ENCODE results near the gene SV2C.

The SV2C gene

DNA sequence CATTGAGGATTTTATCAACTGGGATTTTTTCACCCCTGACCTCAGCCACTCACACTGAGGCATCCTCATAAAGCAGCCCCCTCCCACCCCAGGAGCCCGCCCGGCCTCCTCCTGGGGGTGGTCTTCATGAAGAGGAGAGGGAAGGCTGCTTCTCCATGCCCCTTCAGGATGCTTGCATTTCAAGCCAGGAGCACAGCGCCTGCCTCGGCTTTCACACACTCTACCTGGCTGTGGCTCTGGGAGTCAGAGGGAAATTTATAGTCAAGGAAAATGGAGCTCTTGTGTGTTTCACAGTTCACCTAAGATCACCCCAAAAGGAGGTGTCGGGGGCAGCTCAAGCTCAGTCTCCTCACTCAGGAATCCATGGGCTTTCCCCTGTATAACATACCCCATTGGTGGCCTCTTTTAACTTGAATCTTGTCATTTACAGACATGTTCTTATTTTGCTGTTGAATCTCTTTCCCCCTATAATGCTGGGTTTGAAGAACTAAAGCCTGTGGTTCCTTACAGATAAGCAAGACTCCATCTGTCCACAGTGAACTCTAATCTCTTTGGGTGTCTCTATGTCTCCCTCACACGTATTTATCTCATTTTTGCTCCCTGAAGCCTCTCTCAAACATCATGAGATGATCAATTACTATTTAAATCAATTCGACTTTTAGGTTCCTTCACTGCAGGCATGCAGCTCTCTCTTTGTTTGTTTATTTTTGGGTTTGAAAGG lies 297.3 kb downstream of the SV2C start:
- Histone ChIP-seq H3K9ac (ENCODE audit: low read length) (no peak overlapping the region), H3K36me3 (replicated peaks; ENCODE audit: insufficient read depth, low read length) (no peaks in the 10 kb centered on the region), H3K9me3 (replicated peaks; ENCODE audit: insufficient read depth, low read length) (no peaks in the 10 kb centered on the region), H3K4me2 (ENCODE audit: low read depth, low read length) (no peak overlapping the region), H3K27ac (ENCODE audit: low read length) (no peak overlapping the region), H3K4me3 (ENCODE audit: low read length) (no peak overlapping the region), H3K27me3 (replicated peaks; ENCODE audit: insufficient read depth, low read length) (no peaks in the 10 kb centered on the region), H3F3A (ENCODE audit: insufficient read depth, low read length) (no peaks in the 10 kb centered on the region), H4K20me1 (ENCODE audit: insufficient read depth, low read length) (no peaks in the 10 kb centered on the region), H3K9me2 (replicated peaks; ENCODE audit: insufficient read depth, low read length) (no peaks in the 10 kb centered on the region), H3K4me1 (ENCODE audit: low read length) (0 out of 2 replicates have a peak, but pooled peaks cover 6% of the 10 kb centered on the region), H3K79me2 (ENCODE audit: low read length) (no peaks in the 10 kb centered on the region), H2AFZ (ENCODE audit: low read length) (no peak overlapping the region)
- DNase-seq = no peak
- TF ChIP-seq, protein P1, sequence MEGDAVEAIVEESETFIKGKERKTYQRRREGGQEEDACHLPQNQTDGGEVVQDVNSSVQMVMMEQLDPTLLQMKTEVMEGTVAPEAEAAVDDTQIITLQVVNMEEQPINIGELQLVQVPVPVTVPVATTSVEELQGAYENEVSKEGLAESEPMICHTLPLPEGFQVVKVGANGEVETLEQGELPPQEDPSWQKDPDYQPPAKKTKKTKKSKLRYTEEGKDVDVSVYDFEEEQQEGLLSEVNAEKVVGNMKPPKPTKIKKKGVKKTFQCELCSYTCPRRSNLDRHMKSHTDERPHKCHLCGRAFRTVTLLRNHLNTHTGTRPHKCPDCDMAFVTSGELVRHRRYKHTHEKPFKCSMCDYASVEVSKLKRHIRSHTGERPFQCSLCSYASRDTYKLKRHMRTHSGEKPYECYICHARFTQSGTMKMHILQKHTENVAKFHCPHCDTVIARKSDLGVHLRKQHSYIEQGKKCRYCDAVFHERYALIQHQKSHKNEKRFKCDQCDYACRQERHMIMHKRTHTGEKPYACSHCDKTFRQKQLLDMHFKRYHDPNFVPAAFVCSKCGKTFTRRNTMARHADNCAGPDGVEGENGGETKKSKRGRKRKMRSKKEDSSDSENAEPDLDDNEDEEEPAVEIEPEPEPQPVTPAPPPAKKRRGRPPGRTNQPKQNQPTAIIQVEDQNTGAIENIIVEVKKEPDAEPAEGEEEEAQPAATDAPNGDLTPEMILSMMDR (IDR thresholded peaks at IDR 0.05; ENCODE audit: low read length) = no peak
- TF ChIP-seq EZH2 (optimal IDR thresholded peaks at IDR 0.05; ENCODE audit: low read depth, low read length) (no peak), EZH2phosphoT487 (IDR thresholded peaks at IDR 0.05; ENCODE audit: low read length) (no peak)

DNA sequence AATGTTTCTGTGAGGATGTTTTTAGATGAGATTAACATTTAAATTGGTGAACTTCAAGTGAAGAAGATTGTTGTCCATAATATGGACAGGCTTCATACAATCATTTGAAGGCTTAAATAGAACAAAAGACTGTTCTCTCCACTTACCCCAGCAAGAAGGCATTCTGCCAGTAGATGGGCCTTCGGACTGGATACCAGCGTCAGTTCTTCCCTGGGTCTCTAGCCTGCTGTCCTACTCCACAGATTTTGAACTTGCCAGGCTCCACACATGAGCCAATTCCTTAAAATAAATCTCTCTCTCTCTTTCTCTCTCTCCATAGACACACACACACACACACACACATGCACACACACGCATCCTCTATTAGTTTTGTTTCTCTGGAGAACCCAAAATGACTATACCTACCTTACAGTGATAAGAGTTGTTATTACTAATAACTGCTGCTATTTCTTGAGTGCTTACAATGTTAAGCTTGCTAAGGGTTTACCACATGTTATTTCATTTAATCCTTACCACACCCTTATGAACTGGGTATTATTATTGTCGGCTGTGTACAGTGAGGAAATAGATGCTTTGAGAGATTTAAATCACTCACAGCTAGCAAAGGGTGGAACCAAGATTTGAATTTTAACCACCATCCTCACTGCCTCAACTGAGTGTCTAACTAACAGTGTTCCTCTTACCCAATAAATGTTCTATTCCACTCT lies 300.1 kb downstream of the SV2C start:
- Histone ChIP-seq H3K4me3 (ENCODE audit: low read length) (no peak overlapping the region), H3K36me3 (replicated peaks; ENCODE audit: insufficient read depth, low read length) (no peaks in the 10 kb centered on the region), H3F3A (ENCODE audit: insufficient read depth, low read length) (no peaks in the 10 kb centered on the region), H3K4me1 (ENCODE audit: low read length) (0 out of 2 replicates have a peak, but pooled peaks cover 6% of the 10 kb centered on the region), H3K79me2 (ENCODE audit: low read length) (no peaks in the 10 kb centered on the region), H3K27me3 (replicated peaks; ENCODE audit: insufficient read depth, low read length) (no peaks in the 10 kb centered on the region), H3K27ac (ENCODE audit: low read length) (no peak overlapping the region), H3K9ac (ENCODE audit: low read length) (no peak overlapping the region), H3K9me2 (replicated peaks; ENCODE audit: insufficient read depth, low read length) (no peaks in the 10 kb centered on the region), H3K4me2 (ENCODE audit: low read depth, low read length) (no peak overlapping the region), H3K9me3 (replicated peaks; ENCODE audit: insufficient read depth, low read length) (no peaks in the 10 kb centered on the region), H4K20me1 (ENCODE audit: insufficient read depth, low read length) (no peaks in the 10 kb centered on the region), H2AFZ (ENCODE audit: low read length) (no peak overlapping the region)
- DNase-seq = no peak
- TF ChIP-seq EZH2phosphoT487 (IDR thresholded peaks at IDR 0.05; ENCODE audit: low read length) = no peak
- TF ChIP-seq, protein P1 (IDR thresholded peaks at IDR 0.05; ENCODE audit: low read length) = no peak
- TF ChIP-seq EZH2 (optimal IDR thresholded peaks at IDR 0.05; ENCODE audit: low read depth, low read length) = no peak

DNA sequence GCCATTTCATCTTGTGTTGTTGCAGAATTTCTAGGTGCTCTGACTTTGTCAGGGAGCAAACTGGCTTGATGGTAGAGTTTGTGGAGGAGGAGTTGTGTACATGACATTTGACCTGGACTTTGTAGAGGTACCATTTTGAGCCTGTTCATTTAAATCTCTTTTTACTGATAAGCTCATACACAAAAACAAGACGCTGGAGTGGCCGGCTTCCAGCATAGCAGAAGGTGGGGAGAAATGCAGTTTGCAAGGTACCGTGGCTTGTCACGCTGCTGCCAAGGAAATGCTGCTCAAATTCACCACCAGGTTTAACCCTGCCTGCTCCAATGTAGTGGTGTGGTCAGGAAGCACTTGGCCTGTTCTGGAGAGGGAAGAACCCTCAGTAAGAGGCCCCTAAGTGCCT lies 301.0 kb downstream of the SV2C start:
- no peaks in the 10 kb centered on the region for H3K36me3 ChIP-seq (replicated peaks; ENCODE audit: insufficient read depth, low read length)

More for the DNA sequence above, 301.0 kb downstream of the SV2C start:
- H3K4me3 ChIP-seq (ENCODE audit: low read length) = no peak overlapping the region
- H3K9ac ChIP-seq (ENCODE audit: low read length) = no peak overlapping the region
- H3K4me1 ChIP-seq (ENCODE audit: low read length) = 0 out of 2 replicates have a peak, but pooled peaks cover 3% of the 10 kb centered on the region
- H3K27ac ChIP-seq (ENCODE audit: low read length) = no peak overlapping the region
- H3K9me3 ChIP-seq (replicated peaks; ENCODE audit: insufficient read depth, low read length) = no peaks in the 10 kb centered on the region
- no peaks in the 10 kb centered on the region for H3K27me3 ChIP-seq (replicated peaks; ENCODE audit: insufficient read depth, low read length)
- H2AFZ ChIP-seq (ENCODE audit: low read length) = no peak overlapping the region
- H3F3A ChIP-seq (ENCODE audit: insufficient read depth, low read length) = no peaks in the 10 kb centered on the region
- no peak for TF ChIP-seq EZH2 (optimal IDR thresholded peaks at IDR 0.05; ENCODE audit: low read depth, low read length)
- TF ChIP-seq EZH2phosphoT487 (IDR thresholded peaks at IDR 0.05; ENCODE audit: low read length) = no peak
- TF ChIP-seq, protein P1 (IDR thresholded peaks at IDR 0.05; ENCODE audit: low read length) = no peak
- no peaks in the 10 kb centered on the region for H3K79me2 ChIP-seq (ENCODE audit: low read length)
- no peaks in the 10 kb centered on the region for H3K9me2 ChIP-seq (replicated peaks; ENCODE audit: insufficient read depth, low read length)
- no peak for DNase-seq
- no peak overlapping the region for H3K4me2 ChIP-seq (ENCODE audit: low read depth, low read length)
- H4K20me1 ChIP-seq (ENCODE audit: insufficient read depth, low read length) = no peaks in the 10 kb centered on the region
